ENCODE data around the gene CYP1B1.

DNA sequence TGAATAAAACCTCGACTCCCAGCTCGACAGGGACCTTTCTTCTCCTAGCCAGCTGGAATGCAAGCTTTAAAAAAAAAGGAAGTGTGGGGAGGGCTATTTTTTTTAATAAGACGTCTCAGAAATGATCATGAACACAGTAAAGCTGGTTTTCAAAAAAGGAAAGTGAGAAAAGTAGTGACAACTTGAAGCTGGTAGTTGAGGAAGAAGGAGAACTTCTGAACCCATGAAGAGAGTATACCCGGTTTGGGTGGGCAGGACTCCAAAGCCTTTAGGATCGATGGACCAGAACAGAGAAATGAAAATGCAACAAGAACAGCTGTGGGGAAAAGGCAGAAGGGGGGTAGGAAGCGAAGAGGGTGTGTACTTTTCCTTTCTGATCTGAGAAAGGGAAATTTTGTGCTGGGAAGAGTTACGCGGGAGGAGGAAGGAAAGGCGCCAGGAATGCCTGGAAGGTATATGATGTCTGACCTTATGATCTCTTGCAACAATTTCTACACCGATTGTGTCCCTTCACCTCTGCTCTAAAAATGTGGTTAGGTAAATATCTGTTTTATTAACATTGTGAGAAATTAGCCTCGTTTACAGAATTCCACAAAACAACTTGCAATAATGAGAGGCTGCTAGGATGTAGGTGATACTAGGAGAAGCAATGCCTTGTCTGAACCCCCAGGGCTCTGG, 22.6 kb upstream of the CYP1B1 start:
- TF ChIP-seq, protein P1, sequence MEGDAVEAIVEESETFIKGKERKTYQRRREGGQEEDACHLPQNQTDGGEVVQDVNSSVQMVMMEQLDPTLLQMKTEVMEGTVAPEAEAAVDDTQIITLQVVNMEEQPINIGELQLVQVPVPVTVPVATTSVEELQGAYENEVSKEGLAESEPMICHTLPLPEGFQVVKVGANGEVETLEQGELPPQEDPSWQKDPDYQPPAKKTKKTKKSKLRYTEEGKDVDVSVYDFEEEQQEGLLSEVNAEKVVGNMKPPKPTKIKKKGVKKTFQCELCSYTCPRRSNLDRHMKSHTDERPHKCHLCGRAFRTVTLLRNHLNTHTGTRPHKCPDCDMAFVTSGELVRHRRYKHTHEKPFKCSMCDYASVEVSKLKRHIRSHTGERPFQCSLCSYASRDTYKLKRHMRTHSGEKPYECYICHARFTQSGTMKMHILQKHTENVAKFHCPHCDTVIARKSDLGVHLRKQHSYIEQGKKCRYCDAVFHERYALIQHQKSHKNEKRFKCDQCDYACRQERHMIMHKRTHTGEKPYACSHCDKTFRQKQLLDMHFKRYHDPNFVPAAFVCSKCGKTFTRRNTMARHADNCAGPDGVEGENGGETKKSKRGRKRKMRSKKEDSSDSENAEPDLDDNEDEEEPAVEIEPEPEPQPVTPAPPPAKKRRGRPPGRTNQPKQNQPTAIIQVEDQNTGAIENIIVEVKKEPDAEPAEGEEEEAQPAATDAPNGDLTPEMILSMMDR (conservative IDR thresholded peaks at IDR 0.05; ENCODE audit: low read depth, low read length), result no peak
- TF ChIP-seq SMC3 (IDR thresholded peaks at IDR 0.05; ENCODE audit: low read depth, low read length) (no peak), MXI1 (IDR thresholded peaks at IDR 0.05; ENCODE audit: borderline replicate concordance, low read depth, low read length) (no peak), FOS (IDR thresholded peaks at IDR 0.05; ENCODE audit: low read depth, low read length) (no peak), CEBPB (IDR thresholded peaks at IDR 0.05; ENCODE audit: low read depth, low read length) (no peak), BHLHE40 (IDR thresholded peaks at IDR 0.05; ENCODE audit: low read depth, low read length) (no peak), RCOR1 (IDR thresholded peaks at IDR 0.05; ENCODE audit: insufficient replicate concordance, low read length) (no peak), NFE2L2 (IDR thresholded peaks at IDR 0.05; ENCODE audit: low read depth, low read length) (no peak)
- TF ChIP-seq, protein P2, sequence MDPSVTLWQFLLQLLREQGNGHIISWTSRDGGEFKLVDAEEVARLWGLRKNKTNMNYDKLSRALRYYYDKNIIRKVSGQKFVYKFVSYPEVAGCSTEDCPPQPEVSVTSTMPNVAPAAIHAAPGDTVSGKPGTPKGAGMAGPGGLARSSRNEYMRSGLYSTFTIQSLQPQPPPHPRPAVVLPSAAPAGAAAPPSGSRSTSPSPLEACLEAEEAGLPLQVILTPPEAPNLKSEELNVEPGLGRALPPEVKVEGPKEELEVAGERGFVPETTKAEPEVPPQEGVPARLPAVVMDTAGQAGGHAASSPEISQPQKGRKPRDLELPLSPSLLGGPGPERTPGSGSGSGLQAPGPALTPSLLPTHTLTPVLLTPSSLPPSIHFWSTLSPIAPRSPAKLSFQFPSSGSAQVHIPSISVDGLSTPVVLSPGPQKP (IDR thresholded peaks at IDR 0.05; ENCODE audit: borderline replicate concordance, low read depth, low read length), result no peak
- TF ChIP-seq, protein P3, sequence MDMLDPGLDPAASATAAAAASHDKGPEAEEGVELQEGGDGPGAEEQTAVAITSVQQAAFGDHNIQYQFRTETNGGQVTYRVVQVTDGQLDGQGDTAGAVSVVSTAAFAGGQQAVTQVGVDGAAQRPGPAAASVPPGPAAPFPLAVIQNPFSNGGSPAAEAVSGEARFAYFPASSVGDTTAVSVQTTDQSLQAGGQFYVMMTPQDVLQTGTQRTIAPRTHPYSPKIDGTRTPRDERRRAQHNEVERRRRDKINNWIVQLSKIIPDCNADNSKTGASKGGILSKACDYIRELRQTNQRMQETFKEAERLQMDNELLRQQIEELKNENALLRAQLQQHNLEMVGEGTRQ (IDR thresholded peaks at IDR 0.05; ENCODE audit: low read depth, low read length), result no peak

Measured in IMR-90 (cell line).